NB4 (cell line): ENCODE measurements around the gene PLXNB2.
"Not testable (repeated sequence)": the region's sequence is repeated elsewhere in the genome, so short reads cannot be mapped to it uniquely, and the experiment has no call there.

Experiments used
- CTCF ChIP-seq: IDR thresholded peaks from one replicate; pipeline ENCODE4 v1.5.1; 2012; ENCODE audit warnings: low read depth, low read length
- POLR2A ChIP-seq: IDR thresholded peaks from 2 replicates; pipeline ENCODE4 v1.6.1; 2011; ENCODE audit warnings: mild to moderate bottlenecking; ENCODE audit not compliant: insufficient read length; ENCODE audit errors: extremely low read depth

- TF ChIP-seq CTCF, POLR2A: not testable (repeated sequence)
Measured at GRCh38 chr22:50334433-50334832, 27.0 kb upstream of the PLXNB2 start.
